ENCODE measurements around the gene CKM.
"Not testable (repeated sequence)": the region's sequence is repeated elsewhere in the genome, so short reads cannot be mapped to it uniquely, and the experiment has no call there.

Gene CKM

DNA sequence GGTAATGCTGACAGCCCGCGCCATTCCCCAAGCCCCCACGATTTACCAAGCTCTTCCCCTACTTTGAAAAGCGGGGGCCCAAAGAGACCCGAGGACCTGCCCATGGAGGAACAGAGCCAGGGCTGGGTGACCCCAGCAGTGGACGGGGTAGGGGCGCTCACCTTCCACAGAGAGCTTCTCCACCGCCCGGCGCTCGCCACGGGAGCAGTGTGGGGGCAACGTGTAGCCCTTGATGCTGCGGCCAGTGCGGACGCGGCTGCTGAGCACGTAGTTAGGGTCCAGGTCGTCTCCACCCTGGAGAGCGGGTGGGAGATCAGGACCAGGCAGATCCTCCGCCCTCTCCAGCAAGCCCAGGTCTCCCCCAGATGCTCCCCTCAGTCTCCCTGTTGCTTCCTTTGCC lies 7.4 kb downstream of the CKM start:
- no peak for DNase-seq

DNA sequence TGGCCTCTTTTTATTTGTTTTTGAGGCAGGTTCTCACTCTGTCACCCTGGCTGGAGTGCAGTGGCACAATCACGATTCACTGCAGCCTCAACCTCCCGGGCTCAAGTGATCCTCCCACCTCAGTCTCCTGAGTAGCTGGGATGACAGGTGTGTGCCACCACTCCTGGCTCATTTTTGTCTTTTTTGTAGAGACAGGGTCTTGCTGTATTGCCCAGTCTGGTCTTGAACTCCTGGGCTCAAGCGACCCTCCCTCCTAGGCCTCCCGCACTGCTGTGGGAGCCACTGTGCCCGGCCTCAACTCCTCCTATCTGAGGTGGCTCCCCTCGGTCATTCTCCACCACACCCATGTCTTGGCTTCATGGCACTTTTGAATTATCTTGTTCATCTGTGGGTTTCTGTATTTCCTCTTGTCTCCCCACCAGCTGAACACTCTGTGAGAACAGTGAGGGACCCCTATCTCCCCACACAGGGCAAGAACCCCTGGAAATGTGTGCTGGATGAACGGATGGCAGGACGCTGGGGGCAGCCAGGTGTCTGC lies 7.9 kb downstream of the CKM start:
- no peak for DNase-seq

DNA sequence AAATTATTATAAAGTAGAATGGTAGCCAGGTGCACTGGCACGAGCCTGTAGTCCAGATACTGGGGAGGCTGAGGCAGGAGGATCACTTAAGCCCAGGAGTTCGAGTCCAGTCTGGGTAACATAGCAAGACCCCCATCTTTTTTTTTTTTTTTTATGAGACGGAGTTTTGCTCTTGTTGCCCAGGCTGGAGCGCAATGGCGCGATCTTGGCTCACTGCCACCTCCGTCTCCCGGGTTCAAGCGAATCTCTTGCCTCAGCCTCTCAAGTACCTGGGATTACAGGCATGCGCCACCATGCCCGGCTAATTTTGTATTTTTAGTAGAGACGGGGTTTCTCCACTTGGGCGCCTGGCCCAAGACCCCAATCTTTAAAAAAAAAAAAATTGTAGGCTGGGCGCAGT lies 10.4 kb downstream of the CKM start:
- DNase-seq: not testable (repeated sequence)

DNA sequence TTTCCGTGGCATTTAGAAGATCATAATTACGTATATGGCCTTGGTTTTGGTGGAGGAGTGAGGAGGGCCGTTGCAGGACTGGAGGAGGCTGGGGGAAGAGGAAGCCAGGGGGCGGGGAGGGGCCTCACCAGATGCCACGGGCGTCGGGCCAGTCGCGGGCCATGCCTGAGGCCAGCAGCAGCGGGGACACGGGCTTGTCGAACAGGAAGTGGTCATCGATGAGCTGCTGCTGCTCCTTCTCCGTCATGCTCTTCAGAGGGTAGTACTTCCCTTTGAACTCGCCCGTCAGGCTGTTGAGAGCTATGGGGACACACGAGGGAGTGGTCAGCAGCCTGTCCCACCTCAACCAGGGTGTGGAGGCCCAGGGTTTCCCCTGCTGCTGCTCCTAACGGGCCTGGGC lies 11.1 kb downstream of the CKM start:
- no peak for DNase-seq

- not testable (repeated sequence) for DNase-seq
Observed at GRCh38 chr19:45309322-45309721, 13.4 kb downstream of the CKM start.

GRCh38 chr19:45307361-45307760 lies 15.3 kb downstream of the CKM start:
- DNase-seq: no peak

GRCh38 chr19:45306518-45307027 lies 16.1 kb downstream of the CKM start:
- DNase-seq: no peak

GRCh38 chr19:45306040-45306439 lies 16.6 kb downstream of the CKM start:
- DNase-seq: no peak

GRCh38 chr19:45305421-45305820 lies 17.3 kb downstream of the CKM start:
- DNase-seq: no peak

DNA sequence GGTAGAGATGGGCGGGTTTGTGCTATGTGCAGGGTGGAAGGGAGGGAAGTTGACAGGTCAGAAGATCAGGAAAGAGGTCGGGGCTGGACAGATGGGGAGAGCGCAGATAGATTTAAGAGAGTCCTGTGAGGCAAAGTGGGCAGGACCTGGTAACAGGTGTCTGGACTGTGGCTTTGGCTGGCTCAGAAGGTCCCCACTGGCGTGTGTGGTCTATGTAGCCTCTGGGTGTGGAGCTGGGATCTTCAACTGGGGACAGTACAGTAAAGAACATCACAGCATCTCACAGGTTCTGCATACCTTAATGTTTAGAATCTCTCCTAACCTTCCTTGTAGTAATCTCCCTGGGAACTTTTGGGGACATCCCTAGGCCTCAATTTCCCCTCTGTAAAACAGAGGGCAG lies 17.7 kb downstream of the CKM start:
- no peak for DNase-seq

- DNase-seq: no peak
Observed at GRCh38 chr19:45304141-45304926, 18.3 kb downstream of the CKM start.

GRCh38 chr19:45303269-45304060 lies 19.2 kb downstream of the CKM start:
- DNase-seq: no peak

DNA sequence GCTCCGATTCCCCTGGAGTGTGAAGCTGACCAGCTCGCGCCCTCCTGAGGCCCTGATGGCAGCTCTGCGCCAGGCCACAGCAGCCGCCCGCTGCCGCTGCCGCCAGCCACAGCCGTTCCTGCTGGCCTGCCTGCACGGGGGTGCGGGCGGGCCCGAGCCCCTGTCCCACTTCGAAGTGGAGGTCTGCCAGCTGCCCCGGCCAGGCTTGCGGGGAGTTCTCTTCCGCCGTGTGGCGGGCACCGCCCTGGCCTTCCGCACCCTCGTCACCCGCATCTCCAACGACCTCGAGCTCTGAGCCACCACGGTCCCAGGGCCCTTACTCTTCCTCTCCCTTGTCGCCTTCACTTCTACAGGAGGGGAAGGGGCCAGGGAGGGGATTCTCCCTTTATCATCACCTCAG lies 20.3 kb downstream of the CKM start:
- no peak for DNase-seq

GRCh38 chr19:45299719-45300118 lies 23.0 kb downstream of the CKM start:
- DNase-seq: no peak

GRCh38 chr19:45298264-45298663 lies 24.4 kb downstream of the CKM start:
- no peak for DNase-seq

DNA sequence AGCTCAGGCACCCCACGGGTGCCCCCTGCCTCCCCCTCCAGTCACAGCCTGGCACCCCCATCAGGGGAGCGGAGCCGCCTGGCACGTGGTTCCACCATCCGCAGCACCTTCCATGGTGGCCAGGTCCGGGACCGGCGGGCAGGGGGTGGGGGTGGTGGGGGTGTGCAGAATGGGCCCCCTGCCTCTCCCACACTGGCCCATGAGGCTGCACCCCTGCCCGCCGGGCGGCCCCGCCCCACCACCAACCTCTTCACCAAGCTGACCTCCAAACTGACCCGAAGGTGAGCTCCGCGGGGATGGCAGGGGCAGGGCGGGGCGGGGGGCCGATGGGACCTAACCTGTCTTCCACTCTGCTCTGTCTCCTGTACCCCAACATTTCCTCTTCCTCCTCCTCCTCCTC lies 25.0 kb downstream of the CKM start:
- no peak for DNase-seq

- no peak for DNase-seq
Observed at GRCh38 chr19:45296355-45296754, 26.3 kb downstream of the CKM start.

DNA sequence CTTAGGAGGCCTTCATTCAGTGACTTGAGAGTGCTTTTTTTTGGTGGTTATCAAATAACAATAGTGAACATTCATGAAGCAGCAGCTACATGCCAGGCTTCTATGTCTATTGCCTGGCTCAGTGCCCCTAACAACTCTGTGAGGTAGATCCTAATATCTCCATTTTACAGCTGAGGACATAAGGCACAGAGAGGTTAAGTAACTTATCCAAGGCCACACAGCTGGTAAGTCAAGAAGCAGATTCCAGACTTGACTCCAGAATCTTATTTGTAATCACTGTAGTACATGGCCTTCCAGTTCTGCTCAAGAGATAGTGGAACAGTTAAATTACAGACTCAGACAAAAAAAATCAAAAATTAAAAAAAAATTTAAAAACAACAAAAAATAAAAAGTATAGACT lies 26.8 kb downstream of the CKM start:
- DNase-seq: no peak

- no peak for DNase-seq
Observed at GRCh38 chr19:45294291-45295029, 28.2 kb downstream of the CKM start.

GRCh38 chr19:45293682-45294081 lies 29.0 kb downstream of the CKM start:
- DNase-seq: no peak

GRCh38 chr19:45291834-45292233 lies 30.8 kb downstream of the CKM start:
- DNase-seq: no peak

DNA sequence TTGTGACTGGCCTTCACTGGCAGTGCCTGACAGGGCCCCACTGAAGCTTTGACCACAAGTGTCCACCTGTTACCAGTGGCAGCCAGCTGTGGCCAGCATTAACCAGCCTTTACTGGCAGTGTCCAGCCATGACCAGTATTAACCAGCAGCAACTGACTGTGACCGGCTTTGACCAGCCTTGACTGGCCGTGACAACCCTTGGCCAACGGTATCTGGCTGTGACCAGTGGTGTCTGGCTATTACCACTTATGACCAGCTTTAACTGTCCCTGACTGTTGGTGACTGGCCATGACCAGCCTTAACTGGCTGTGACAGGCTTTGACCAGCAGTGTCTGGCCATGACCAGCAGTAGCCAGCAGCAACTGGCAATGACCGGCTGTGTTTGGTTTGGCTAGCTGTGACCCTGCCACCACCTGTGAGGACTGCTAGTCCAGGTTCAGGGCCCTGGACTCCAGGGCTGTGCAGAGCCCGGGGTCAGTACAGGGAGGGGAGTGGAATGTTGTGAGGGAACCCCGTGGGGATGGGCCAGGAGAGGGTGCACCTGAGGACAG lies 32.2 kb downstream of the CKM start:
- DNase-seq: no peak

Data from activated gamma-delta T cell (primary cell).